GM23338 (cell line): ENCODE results near the gene ADCYAP1R1.

Experiments used
- EZH2 ChIP-seq: fragments of 200-600 bp; sonication (generic); IDR thresholded peaks from one replicate; pipeline ENCODE4 v1.8.0; 2017; ENCODE audit warnings: antibody characterized with exemption, mild to moderate bottlenecking, low read depth; ENCODE audit not compliant: unreplicated experiment
- EZH2phosphoT487 ChIP-seq: fragments of 200-600 bp; sonication (generic); IDR thresholded peaks from one replicate; pipeline ENCODE4 v1.8.1; 2018; ENCODE audit warnings: antibody characterized with exemption; ENCODE audit not compliant: unreplicated experiment
- JUNB ChIP-seq: IDR thresholded peaks from one replicate; pipeline ENCODE4 v1.6.1; 2016; ENCODE audit warnings: antibody characterized with exemption; ENCODE audit not compliant: unreplicated experiment
- POLR2AphosphoS5 ChIP-seq: IDR thresholded peaks from 2 replicates; pipeline ENCODE4 v1.6.1; 2016; ENCODE audit warnings: antibody characterized with exemption, low read depth
- TF ChIP-seq, protein P1 (sequence below), 2 experiments: fragments of 200-600 bp in 1 of 2; sonication (generic) in 1 of 2; conservative IDR thresholded peaks; 2 replicates each; pipeline versions ENCODE4 v1.5.1 to v1.6.1; 2016 to 2017; ENCODE audit warnings: antibody characterized with exemption in 2 of 2, low read depth in 2 of 2, mild to moderate bottlenecking in 2 of 2, moderate library complexity in 1 of 2
- TF ChIP-seq, protein P2 (sequence below): IDR thresholded peaks from one replicate; pipeline ENCODE4 v1.6.1; 2018; ENCODE audit warnings: antibody characterized with exemption; ENCODE audit not compliant: unreplicated experiment
- TF ChIP-seq, protein P3 (sequence below): fragments of 250-450 bp; sonication (Bioruptor Pico); IDR thresholded peaks from 2 replicates; pipeline ENCODE4 v1.5.0; 2020; ENCODE audit warnings: mild to moderate bottlenecking, moderate library complexity

DNA sequence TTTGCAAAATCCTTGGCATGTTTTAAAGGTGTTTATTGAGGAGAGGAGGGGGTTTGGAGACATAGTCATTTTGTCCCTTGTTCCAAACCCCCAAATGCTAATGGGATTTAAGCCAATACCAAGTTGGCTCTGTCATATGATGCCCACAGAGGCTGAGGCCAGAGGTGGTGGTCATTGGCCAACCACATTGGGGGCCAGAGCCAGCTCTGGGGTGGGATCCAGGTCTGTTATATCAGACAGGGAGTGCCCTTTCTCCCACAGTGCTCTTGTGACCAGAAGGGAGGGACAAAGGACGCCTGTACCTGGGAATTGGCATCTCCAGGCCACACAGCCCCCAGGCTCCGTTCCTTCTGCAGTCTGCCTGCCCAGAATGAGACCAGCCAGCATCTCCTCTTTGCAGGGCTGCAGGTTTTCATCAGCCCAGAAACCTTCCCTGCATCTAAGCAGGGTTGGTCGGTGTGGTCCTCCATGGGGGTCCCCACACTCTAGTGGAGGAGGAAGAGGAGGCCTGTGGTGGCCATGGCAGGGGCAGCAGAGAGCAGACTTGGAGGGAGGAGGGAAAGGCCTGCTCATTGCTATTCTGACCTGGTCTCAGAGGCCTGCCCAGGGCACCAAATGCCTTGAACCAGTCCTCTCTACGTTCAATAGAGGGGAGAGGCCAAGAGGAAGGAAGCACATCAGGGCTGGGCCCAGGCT lies 17.9 kb downstream of the ADCYAP1R1 start:
- TF ChIP-seq, protein P1, sequence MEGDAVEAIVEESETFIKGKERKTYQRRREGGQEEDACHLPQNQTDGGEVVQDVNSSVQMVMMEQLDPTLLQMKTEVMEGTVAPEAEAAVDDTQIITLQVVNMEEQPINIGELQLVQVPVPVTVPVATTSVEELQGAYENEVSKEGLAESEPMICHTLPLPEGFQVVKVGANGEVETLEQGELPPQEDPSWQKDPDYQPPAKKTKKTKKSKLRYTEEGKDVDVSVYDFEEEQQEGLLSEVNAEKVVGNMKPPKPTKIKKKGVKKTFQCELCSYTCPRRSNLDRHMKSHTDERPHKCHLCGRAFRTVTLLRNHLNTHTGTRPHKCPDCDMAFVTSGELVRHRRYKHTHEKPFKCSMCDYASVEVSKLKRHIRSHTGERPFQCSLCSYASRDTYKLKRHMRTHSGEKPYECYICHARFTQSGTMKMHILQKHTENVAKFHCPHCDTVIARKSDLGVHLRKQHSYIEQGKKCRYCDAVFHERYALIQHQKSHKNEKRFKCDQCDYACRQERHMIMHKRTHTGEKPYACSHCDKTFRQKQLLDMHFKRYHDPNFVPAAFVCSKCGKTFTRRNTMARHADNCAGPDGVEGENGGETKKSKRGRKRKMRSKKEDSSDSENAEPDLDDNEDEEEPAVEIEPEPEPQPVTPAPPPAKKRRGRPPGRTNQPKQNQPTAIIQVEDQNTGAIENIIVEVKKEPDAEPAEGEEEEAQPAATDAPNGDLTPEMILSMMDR (conservative IDR thresholded peaks at IDR 0.05; ENCODE audit: low read depth in 2 of 2), result no peak
- TF ChIP-seq, protein P2, sequence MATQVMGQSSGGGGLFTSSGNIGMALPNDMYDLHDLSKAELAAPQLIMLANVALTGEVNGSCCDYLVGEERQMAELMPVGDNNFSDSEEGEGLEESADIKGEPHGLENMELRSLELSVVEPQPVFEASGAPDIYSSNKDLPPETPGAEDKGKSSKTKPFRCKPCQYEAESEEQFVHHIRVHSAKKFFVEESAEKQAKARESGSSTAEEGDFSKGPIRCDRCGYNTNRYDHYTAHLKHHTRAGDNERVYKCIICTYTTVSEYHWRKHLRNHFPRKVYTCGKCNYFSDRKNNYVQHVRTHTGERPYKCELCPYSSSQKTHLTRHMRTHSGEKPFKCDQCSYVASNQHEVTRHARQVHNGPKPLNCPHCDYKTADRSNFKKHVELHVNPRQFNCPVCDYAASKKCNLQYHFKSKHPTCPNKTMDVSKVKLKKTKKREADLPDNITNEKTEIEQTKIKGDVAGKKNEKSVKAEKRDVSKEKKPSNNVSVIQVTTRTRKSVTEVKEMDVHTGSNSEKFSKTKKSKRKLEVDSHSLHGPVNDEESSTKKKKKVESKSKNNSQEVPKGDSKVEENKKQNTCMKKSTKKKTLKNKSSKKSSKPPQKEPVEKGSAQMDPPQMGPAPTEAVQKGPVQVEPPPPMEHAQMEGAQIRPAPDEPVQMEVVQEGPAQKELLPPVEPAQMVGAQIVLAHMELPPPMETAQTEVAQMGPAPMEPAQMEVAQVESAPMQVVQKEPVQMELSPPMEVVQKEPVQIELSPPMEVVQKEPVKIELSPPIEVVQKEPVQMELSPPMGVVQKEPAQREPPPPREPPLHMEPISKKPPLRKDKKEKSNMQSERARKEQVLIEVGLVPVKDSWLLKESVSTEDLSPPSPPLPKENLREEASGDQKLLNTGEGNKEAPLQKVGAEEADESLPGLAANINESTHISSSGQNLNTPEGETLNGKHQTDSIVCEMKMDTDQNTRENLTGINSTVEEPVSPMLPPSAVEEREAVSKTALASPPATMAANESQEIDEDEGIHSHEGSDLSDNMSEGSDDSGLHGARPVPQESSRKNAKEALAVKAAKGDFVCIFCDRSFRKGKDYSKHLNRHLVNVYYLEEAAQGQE, result no peak
- TF ChIP-seq EZH2phosphoT487 (no peak), JUNB (no peak), EZH2 (no peak), POLR2AphosphoS5 (no peak)
- TF ChIP-seq, protein P3, sequence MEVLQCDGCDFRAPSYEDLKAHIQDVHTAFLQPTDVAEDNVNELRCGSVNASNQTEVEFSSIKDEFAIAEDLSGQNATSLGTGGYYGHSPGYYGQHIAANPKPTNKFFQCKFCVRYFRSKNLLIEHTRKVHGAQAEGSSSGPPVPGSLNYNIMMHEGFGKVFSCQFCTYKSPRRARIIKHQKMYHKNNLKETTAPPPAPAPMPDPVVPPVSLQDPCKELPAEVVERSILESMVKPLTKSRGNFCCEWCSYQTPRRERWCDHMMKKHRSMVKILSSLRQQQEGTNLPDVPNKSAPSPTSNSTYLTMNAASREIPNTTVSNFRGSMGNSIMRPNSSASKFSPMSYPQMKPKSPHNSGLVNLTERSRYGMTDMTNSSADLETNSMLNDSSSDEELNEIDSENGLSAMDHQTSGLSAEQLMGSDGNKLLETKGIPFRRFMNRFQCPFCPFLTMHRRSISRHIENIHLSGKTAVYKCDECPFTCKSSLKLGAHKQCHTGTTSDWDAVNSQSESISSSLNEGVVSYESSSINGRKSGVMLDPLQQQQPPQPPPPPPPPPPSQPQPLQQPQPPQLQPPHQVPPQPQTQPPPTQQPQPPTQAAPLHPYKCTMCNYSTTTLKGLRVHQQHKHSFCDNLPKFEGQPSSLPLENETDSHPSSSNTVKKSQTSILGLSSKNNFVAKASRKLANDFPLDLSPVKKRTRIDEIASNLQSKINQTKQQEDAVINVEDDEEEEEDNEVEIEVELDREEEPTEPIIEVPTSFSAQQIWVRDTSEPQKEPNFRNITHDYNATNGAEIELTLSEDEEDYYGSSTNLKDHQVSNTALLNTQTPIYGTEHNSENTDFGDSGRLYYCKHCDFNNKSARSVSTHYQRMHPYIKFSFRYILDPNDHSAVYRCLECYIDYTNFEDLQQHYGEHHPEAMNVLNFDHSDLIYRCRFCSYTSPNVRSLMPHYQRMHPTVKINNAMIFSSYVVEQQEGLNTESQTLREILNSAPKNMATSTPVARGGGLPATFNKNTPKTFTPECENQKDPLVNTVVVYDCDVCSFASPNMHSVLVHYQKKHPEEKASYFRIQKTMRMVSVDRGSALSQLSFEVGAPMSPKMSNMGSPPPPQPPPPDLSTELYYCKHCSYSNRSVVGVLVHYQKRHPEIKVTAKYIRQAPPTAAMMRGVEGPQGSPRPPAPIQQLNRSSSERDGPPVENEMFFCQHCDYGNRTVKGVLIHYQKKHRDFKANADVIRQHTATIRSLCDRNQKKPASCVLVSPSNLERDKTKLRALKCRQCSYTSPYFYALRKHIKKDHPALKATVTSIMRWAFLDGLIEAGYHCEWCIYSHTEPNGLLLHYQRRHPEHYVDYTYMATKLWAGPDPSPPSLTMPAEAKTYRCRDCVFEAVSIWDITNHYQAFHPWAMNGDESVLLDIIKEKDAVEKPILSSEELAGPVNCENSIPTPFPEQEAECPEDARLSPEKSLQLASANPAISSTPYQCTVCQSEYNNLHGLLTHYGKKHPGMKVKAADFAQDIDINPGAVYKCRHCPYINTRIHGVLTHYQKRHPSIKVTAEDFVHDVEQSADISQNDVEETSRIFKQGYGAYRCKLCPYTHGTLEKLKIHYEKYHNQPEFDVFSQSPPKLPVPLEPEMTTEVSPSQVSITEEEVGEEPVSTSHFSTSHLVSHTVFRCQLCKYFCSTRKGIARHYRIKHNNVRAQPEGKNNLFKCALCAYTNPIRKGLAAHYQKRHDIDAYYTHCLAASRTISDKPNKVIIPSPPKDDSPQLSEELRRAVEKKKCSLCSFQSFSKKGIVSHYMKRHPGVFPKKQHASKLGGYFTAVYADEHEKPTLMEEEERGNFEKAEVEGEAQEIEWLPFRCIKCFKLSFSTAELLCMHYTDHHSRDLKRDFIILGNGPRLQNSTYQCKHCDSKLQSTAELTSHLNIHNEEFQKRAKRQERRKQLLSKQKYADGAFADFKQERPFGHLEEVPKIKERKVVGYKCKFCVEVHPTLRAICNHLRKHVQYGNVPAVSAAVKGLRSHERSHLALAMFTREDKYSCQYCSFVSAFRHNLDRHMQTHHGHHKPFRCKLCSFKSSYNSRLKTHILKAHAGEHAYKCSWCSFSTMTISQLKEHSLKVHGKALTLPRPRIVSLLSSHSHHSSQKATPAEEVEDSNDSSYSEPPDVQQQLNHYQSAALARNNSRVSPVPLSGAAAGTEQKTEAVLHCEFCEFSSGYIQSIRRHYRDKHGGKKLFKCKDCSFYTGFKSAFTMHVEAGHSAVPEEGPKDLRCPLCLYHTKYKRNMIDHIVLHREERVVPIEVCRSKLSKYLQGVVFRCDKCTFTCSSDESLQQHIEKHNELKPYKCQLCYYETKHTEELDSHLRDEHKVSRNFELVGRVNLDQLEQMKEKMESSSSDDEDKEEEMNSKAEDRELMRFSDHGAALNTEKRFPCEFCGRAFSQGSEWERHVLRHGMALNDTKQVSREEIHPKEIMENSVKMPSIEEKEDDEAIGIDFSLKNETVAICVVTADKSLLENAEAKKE (CRISPR knock-in tag), result no peak
